Natural killer cell (primary cell): ENCODE measurements around the gene TMEM163. TPM values are rescaled to one million over a fixed set of nuclear protein-coding genes. Genes with fewer than 3 reads are reported as not detected.

Experiments used
- ATAC-seq, 3 donors: fragments of 150-1000 bp in 2 of 3; fragments of 200-7000 bp in 1 of 3; cut with Tn5 transposase; 1 replicate in 1 of 3; 2 replicates in 2 of 3; pipeline ENCODE4 v1.10.0; 2021; ENCODE audit warnings: mild to moderate bottlenecking in 2 of 3, moderate library complexity in 2 of 3
- DNase-seq, 2 donors: peaks; one replicate each; pipeline versions ENCODE4 v3.0.0 to v3.0.0-alpha.2; 2013 to 2021; ENCODE audit warnings: mixed read lengths in 1 of 2
- H3K27ac ChIP-seq: one replicate; pipeline ENCODE4 v1.5.1; 2013; ENCODE audit warnings: mild to moderate bottlenecking, low read length
- H3K27me3 ChIP-seq: one replicate; pipeline ENCODE4 v1.6.1; 2013; ENCODE audit warnings: low read length; ENCODE audit not compliant: control insufficient read depth, insufficient read depth
- H3K36me3 ChIP-seq: one replicate; pipeline ENCODE4 v1.6.1; 2013; ENCODE audit warnings: low read length; ENCODE audit not compliant: control insufficient read depth, insufficient read depth
- H3K4me1 ChIP-seq: one replicate; pipeline ENCODE4 v1.6.1; 2013; ENCODE audit warnings: low read length; ENCODE audit not compliant: control insufficient read depth, insufficient read depth
- H3K4me3 ChIP-seq: one replicate; pipeline ENCODE4 v1.5.1; 2013; ENCODE audit warnings: low read length
- H3K9me3 ChIP-seq: one replicate; pipeline ENCODE4 v1.6.1; 2013; ENCODE audit warnings: low read length; ENCODE audit not compliant: control insufficient read depth, insufficient read depth
- H3K27ac Mint-ChIP-seq, 2 donors: one replicate each; pipeline ENCODE4 v1.8.0; 2022; ENCODE audit warnings: mild to moderate bottlenecking in 2 of 2, mixed read lengths in 2 of 2, moderate library complexity in 1 of 2
- H3K27me3 Mint-ChIP-seq, 2 donors: one replicate each; pipeline ENCODE4 v1.8.0; 2022; ENCODE audit warnings: low read depth in 2 of 2, mixed read lengths in 2 of 2
- H3K36me3 Mint-ChIP-seq: one replicate; pipeline ENCODE4 v1.8.0; 2022; ENCODE audit warnings: mixed read lengths
- H3K4me1 Mint-ChIP-seq, 2 donors: one replicate each; pipeline ENCODE4 v1.8.0; 2022; ENCODE audit warnings: mixed read lengths in 2 of 2
- H3K4me3 Mint-ChIP-seq: one replicate; pipeline ENCODE4 v1.8.0; 2022; ENCODE audit warnings: mild to moderate bottlenecking, moderate library complexity, mixed read lengths
- H3K9me3 Mint-ChIP-seq, 2 donors: one replicate each; pipeline ENCODE4 v1.8.0; 2022; ENCODE audit warnings: mixed read lengths in 2 of 2
- CTCF ChIP-seq: fragments of 200-600 bp; IDR thresholded peaks from one replicate; pipeline ENCODE4 v1.8.0; 2022; ENCODE audit warnings: antibody characterized with exemption
- WGBS: methylation state at CpG from one replicate; pipeline ENCODE4 v1.1.7; 2013; ENCODE audit warnings: missing lambda C conversion rate; ENCODE audit not compliant: insufficient coverage; 5-methylcytosine and 5-hydroxymethylcytosine counted together
- intact Hi-C: fragments of 100-400 bp; cut with micrococcal nuclease; formaldehyde crosslinking; loops from one replicate; pipeline ENCODE4 v1.14.2; 2022
- total RNA-seq, 4 donors: library from RNA; stranded (reverse); fragments of 120-200 nt in 1 of 4; gene quantifications; one replicate each; pipeline versions ENCODE4 v1.2.3 to v1.2.4, GENCODE V29; 2013 to 2022

TMEM163 gene
- total RNA-seq, 3 donors from 2014 or later (not counting 1 experiment from before 2014, with no cell fraction given): 6.8 to 11.6 (median 10.3) TPM

GRCh38 chr2:134407154-134407890, 311.5 kb downstream of the TMEM163 start:
- H3K27ac ChIP-seq: no peak overlapping the region
- no peaks in the 10 kb centered on the region for H3K9me3 ChIP-seq
- H3K27me3 Mint-ChIP-seq: no peaks in the 10 kb centered on the region
- no peak overlapping the region for H3K4me3 Mint-ChIP-seq
- ATAC-seq (no peak), DNase-seq (no peak)
- no peak overlapping the region for H3K4me3 ChIP-seq
- WGBS: 89% methylated on average over 3 of the region's 4 CpGs
- H3K27me3 ChIP-seq: no peaks in the 10 kb centered on the region
- H3K27ac Mint-ChIP-seq: no peak overlapping the region
- H3K4me1 Mint-ChIP-seq: peaks cover 48 to 52% of the 10 kb centered on the region in 2 donors
- H3K4me1 ChIP-seq: peaks cover 23% of the 10 kb centered on the region
- H3K36me3 Mint-ChIP-seq: peaks cover 6% of the 10 kb centered on the region
- intact Hi-C loops: no loop called here
- peaks cover 12% of the 10 kb centered on the region for H3K36me3 ChIP-seq
- H3K9me3 Mint-ChIP-seq: no peaks in the 10 kb centered on the region
- no peak for TF ChIP-seq CTCF

- no peak overlapping the region for H3K4me3 Mint-ChIP-seq
- ATAC-seq: no peak
- intact Hi-C loops: no loop called here
- Histone ChIP-seq H3K27ac (no peak overlapping the region), H3K27me3 (no peaks in the 10 kb centered on the region), H3K9me3 (no peaks in the 10 kb centered on the region), H3K4me1 (peaks cover 19% of the 10 kb centered on the region), H3K4me3 (no peak overlapping the region), H3K36me3 (peaks cover 12% of the 10 kb centered on the region)
- H3K36me3 Mint-ChIP-seq: peaks cover 6% of the 10 kb centered on the region
- no peaks in the 10 kb centered on the region for H3K9me3 Mint-ChIP-seq
- no peak for TF ChIP-seq CTCF
- H3K27me3 Mint-ChIP-seq: no peaks in the 10 kb centered on the region
- 75% methylated on average over 3 of the region's 3 CpGs for WGBS
- DNase-seq: no peak
- H3K27ac Mint-ChIP-seq: no peak overlapping the region
- H3K4me1 Mint-ChIP-seq: peaks cover 43 to 46% of the 10 kb centered on the region in 2 donors
These were observed 312.1 kb downstream of the TMEM163 start for GRCh38 chr2:134406736-134407135.

- Mint-ChIP-seq H3K36me3 (peaks cover 6% of the 10 kb centered on the region), H3K4me3 (no peak overlapping the region), H3K27ac (no peak overlapping the region), H3K4me1 (peaks cover 42 to 45% of the 10 kb centered on the region in 2 donors), H3K9me3 (no peaks in the 10 kb centered on the region), H3K27me3 (no peaks in the 10 kb centered on the region)
- Histone ChIP-seq H3K4me3 (no peak overlapping the region), H3K4me1 (peaks cover 17% of the 10 kb centered on the region), H3K9me3 (no peaks in the 10 kb centered on the region), H3K36me3 (peaks cover 12% of the 10 kb centered on the region), H3K27me3 (no peaks in the 10 kb centered on the region), H3K27ac (no peak overlapping the region)
- no peak for TF ChIP-seq CTCF
- WGBS: 96% methylated on average over 5 of the region's 5 CpGs
- DNase-seq (no peak), ATAC-seq (no peak)
- intact Hi-C loops: no loop called here
These were observed 312.5 kb downstream of the TMEM163 start for GRCh38 chr2:134406311-134406710.

Other genes starting within 250 kb of the TMEM163 start
- not detected for gene ACMSD, start 119.6 kb upstream of the TMEM163 start, total RNA-seq
- 10 to 100 TPM; 86.9 to 93.1 (median 87.8) TPM for gene CCNT2, start 199.8 kb upstream of the TMEM163 start, total RNA-seq